Astrocyte (in vitro differentiated cells and primary cell): ENCODE measurements around the gene MYO3B. TPM values are rescaled to one million over a fixed set of nuclear protein-coding genes. Genes with fewer than 3 reads are reported as not detected.
"Not testable (repeated sequence)": the region's sequence is repeated elsewhere in the genome, so short reads cannot be mapped to it uniquely, and the experiment has no call there.

Experiments
- DNase-seq: peaks from one replicate; pipeline ENCODE4 v3.0.0-alpha.2; 2010; ENCODE audit warnings: low read depth
- FAIRE-seq: peaks from 2 replicates; lab custom pipeline; 2011; peaks lifted over from hg19 to GRCh38; lab: Jason Lieb, UNC
- H2AFZ ChIP-seq: 2 replicates; pipeline ENCODE4 v1.6.0; 2012; ENCODE audit warnings: low read depth, low read length, inconsistent platforms
- H3K27ac ChIP-seq: 2 replicates; pipeline ENCODE4 v1.5.1; 2011; ENCODE audit warnings: low read depth, low read length, inconsistent platforms
- H3K27me3 ChIP-seq: 2 replicates; pipeline ENCODE4 v1.6.0; 2011; ENCODE audit warnings: low read length, inconsistent platforms; ENCODE audit not compliant: insufficient read depth
- H3K36me3 ChIP-seq: 2 replicates; pipeline ENCODE4 v1.5.1; 2011; ENCODE audit warnings: low read length, inconsistent platforms; ENCODE audit not compliant: insufficient read depth
- H3K4me1 ChIP-seq: 2 replicates; pipeline ENCODE4 v1.5.1; 2011; ENCODE audit warnings: low read length, inconsistent platforms; ENCODE audit not compliant: insufficient read depth
- H3K4me2 ChIP-seq: 2 replicates; pipeline ENCODE4 v1.6.0; 2012; ENCODE audit warnings: low read length, inconsistent platforms
- H3K4me3 ChIP-seq: 2 replicates; pipeline ENCODE4 v1.5.1; 2011; ENCODE audit warnings: low read depth, mild to moderate bottlenecking, low read length, inconsistent platforms; ENCODE audit not compliant: insufficient read depth
- H3K79me2 ChIP-seq: 2 replicates; pipeline ENCODE4 v1.6.0; 2012; ENCODE audit warnings: mild to moderate bottlenecking, low read length, inconsistent platforms; ENCODE audit not compliant: insufficient read depth
- H3K9ac ChIP-seq: 2 replicates; pipeline ENCODE4 v1.6.0; 2012; ENCODE audit warnings: mild to moderate bottlenecking, low read length, inconsistent platforms
- H3K9me3 ChIP-seq: 2 replicates; pipeline ENCODE4 v1.5.1; 2012; ENCODE audit warnings: low read depth, mild to moderate bottlenecking, low read length, inconsistent platforms; ENCODE audit not compliant: insufficient read depth
- H4K20me1 ChIP-seq: 2 replicates; pipeline ENCODE4 v1.6.0; 2012; ENCODE audit warnings: low read length, inconsistent platforms; ENCODE audit not compliant: insufficient read depth
- H3K27ac Mint-ChIP-seq: one replicate; pipeline ENCODE4 v1.8.0; 2021; ENCODE audit warnings: mild to moderate bottlenecking, mixed read lengths; ENCODE audit not compliant: unreplicated experiment
- H3K27me3 Mint-ChIP-seq: one replicate; pipeline ENCODE4 v1.8.0; 2021; ENCODE audit warnings: low read depth, mixed read lengths; ENCODE audit not compliant: unreplicated experiment
- H3K36me3 Mint-ChIP-seq: one replicate; pipeline ENCODE4 v1.8.0; 2021; ENCODE audit warnings: low read depth, mixed read lengths; ENCODE audit not compliant: unreplicated experiment
- H3K4me1 Mint-ChIP-seq: one replicate; pipeline ENCODE4 v1.8.0; 2021; ENCODE audit warnings: low read depth, mixed read lengths; ENCODE audit not compliant: unreplicated experiment
- H3K4me3 Mint-ChIP-seq: one replicate; pipeline ENCODE4 v1.8.0; 2021; ENCODE audit warnings: mild to moderate bottlenecking, moderate library complexity, mixed read lengths; ENCODE audit not compliant: unreplicated experiment
- H3K9me3 Mint-ChIP-seq: one replicate; pipeline ENCODE4 v1.8.0; 2021; ENCODE audit warnings: mild to moderate bottlenecking, mixed read lengths; ENCODE audit not compliant: unreplicated experiment
- EZH2 ChIP-seq: IDR thresholded peaks from 2 replicates; pipeline ENCODE4 v1.6.1; 2012; ENCODE audit warnings: mild to moderate bottlenecking, low read length, inconsistent platforms; ENCODE audit not compliant: insufficient read depth
- total RNA-seq: library from RNA; stranded (reverse); gene quantifications from 2 replicates; pipeline ENCODE4 v1.2.1, GENCODE V29; 2021
- TF ChIP-seq, protein P1 (sequence below): IDR thresholded peaks from 2 replicates; pipeline ENCODE4 v1.5.1; 2011; ENCODE audit warnings: low read depth, mild to moderate bottlenecking, inconsistent platforms, low read length, moderate library complexity; ENCODE audit not compliant: insufficient read depth

Gene MYO3B
- total RNA-seq, 1 donor from 2014 or later = not detected

DNA sequence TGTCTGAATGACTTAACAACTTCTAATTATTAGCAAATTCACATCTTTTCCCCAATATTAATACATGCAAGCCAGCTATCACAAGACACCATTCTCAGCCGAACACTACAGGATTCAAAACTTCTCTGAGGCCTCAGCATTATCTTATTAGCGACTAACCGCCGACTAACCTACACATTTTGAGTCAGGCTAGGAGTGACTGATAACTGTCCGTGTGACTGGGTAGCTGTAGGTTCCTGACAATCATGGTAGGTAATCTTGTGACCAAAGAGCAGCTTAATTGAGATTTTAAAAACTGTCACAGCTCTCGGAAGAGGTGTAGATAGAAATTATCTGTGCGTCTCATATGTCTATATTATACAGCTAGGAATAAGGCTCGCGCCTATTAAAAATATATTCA is 493.1 kb downstream of the MYO3B start:
- H2AFZ ChIP-seq = no peak overlapping the region
- H3K9ac ChIP-seq = no peak overlapping the region
- FAIRE-seq = no peak
- TF ChIP-seq EZH2 = no peak
- no peaks in the 10 kb centered on the region for H3K27me3 ChIP-seq
- H3K4me3 ChIP-seq = no peak overlapping the region
- no peak overlapping the region for H3K4me3 Mint-ChIP-seq
- H3K27me3 Mint-ChIP-seq = peaks cover 6% of the 10 kb centered on the region
- no peak for DNase-seq
- H3K9me3 ChIP-seq = no peaks in the 10 kb centered on the region
- H3K4me1 Mint-ChIP-seq = no peaks in the 10 kb centered on the region
- H3K27ac Mint-ChIP-seq = no peak overlapping the region
- H3K79me2 ChIP-seq = no peaks in the 10 kb centered on the region
- no peaks in the 10 kb centered on the region for H3K36me3 Mint-ChIP-seq
- no peak overlapping the region for H3K27ac ChIP-seq
- no peaks in the 10 kb centered on the region for H3K9me3 Mint-ChIP-seq
- no peaks in the 10 kb centered on the region for H3K4me1 ChIP-seq
- H4K20me1 ChIP-seq = no peaks in the 10 kb centered on the region
- H3K36me3 ChIP-seq = no peaks in the 10 kb centered on the region
- H3K4me2 ChIP-seq = no peak overlapping the region

DNA sequence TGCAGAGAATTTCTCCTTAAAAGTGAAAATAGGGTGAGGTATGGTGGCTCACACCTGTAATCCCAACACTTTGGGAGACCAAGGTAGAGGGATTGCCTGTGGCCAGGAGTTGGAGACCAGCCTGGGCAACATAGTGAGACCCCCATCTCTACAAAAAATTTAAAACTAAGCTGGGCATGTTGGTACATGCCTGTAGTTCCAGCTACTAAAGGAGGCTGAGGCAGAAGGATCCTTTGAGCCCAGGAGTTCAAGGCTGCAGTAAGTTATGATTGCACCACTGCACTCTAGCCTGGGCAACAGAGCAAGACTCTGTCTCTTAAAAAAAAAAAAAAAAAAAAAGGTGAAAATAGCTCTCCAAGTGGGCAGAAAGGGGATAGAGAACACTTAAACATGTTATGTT is 496.3 kb downstream of the MYO3B start:
- not testable (repeated sequence) for H3K9me3 Mint-ChIP-seq, DNase-seq, H3K4me3 ChIP-seq, H3K4me3 Mint-ChIP-seq, H3K4me1 Mint-ChIP-seq, H3K36me3 ChIP-seq, H3K27me3 ChIP-seq, H3K4me2 ChIP-seq, H2AFZ ChIP-seq, H3K4me1 ChIP-seq, H3K79me2 ChIP-seq, H3K27ac Mint-ChIP-seq, FAIRE-seq, H4K20me1 ChIP-seq, H3K36me3 Mint-ChIP-seq, H3K9ac ChIP-seq, H3K27ac ChIP-seq, H3K9me3 ChIP-seq, H3K27me3 Mint-ChIP-seq

DNA sequence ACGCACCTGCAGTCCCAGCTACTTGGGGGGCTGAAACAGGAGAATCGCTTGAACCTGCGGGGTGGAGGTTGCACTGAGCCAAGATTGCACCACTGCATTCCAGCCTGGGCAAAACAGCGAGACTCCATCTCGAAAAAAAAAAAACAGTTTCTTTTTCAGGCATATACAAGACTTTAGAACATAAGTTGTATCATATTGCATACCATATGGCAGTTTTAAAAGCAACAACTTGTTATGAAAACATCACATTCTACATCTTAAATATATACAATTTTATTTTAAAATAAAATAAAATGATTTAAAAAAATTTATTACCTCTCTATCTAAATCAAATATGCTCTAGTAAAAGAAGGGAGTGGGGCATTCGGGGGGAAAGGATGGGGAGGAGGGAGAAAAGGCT is 497.8 kb downstream of the MYO3B start:
- Mint-ChIP-seq H3K9me3 (no peaks in the 10 kb centered on the region), H3K4me3 (no peak overlapping the region), H3K4me1 (no peaks in the 10 kb centered on the region), H3K36me3 (no peaks in the 10 kb centered on the region), H3K27me3 (peaks cover 6% of the 10 kb centered on the region), H3K27ac (no peak overlapping the region)
- no peak overlapping the region for H3K4me2 ChIP-seq
- no peak overlapping the region for H2AFZ ChIP-seq
- no peak overlapping the region for H3K9ac ChIP-seq
- DNase-seq (no peak), FAIRE-seq (no peak)
- H3K4me1 ChIP-seq = no peaks in the 10 kb centered on the region
- H3K27me3 ChIP-seq = no peaks in the 10 kb centered on the region
- no peak overlapping the region for H3K4me3 ChIP-seq
- TF ChIP-seq, protein P1, sequence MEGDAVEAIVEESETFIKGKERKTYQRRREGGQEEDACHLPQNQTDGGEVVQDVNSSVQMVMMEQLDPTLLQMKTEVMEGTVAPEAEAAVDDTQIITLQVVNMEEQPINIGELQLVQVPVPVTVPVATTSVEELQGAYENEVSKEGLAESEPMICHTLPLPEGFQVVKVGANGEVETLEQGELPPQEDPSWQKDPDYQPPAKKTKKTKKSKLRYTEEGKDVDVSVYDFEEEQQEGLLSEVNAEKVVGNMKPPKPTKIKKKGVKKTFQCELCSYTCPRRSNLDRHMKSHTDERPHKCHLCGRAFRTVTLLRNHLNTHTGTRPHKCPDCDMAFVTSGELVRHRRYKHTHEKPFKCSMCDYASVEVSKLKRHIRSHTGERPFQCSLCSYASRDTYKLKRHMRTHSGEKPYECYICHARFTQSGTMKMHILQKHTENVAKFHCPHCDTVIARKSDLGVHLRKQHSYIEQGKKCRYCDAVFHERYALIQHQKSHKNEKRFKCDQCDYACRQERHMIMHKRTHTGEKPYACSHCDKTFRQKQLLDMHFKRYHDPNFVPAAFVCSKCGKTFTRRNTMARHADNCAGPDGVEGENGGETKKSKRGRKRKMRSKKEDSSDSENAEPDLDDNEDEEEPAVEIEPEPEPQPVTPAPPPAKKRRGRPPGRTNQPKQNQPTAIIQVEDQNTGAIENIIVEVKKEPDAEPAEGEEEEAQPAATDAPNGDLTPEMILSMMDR = no peak
- no peak for TF ChIP-seq EZH2
- no peaks in the 10 kb centered on the region for H4K20me1 ChIP-seq
- H3K27ac ChIP-seq = no peak overlapping the region
- H3K9me3 ChIP-seq = no peaks in the 10 kb centered on the region
- no peaks in the 10 kb centered on the region for H3K36me3 ChIP-seq
- H3K79me2 ChIP-seq = no peaks in the 10 kb centered on the region
